KG1 (cell line): ENCODE results near the gene PTPRN.
"Not testable (repeated sequence)": the region's sequence is repeated elsewhere in the genome, so short reads cannot be mapped to it uniquely, and the experiment has no call there.

Source experiments
- DNase-seq: peaks from one replicate; lab custom pipeline; 2025; lab: John Stamatoyannopoulos, UW

Gene PTPRN

GRCh38 chr2:219287580-219288265 is 21.5 kb downstream of the PTPRN start:
- no peak for DNase-seq

GRCh38 chr2:219287116-219287440 is 22.1 kb downstream of the PTPRN start:
- DNase-seq: not testable (repeated sequence)

GRCh38 chr2:219286436-219287115 is 22.6 kb downstream of the PTPRN start:
- no peak for DNase-seq

- DNase-seq: no peak
These were observed 23.2 kb downstream of the PTPRN start for GRCh38 chr2:219285894-219286425.

GRCh38 chr2:219285373-219285735 is 23.8 kb downstream of the PTPRN start:
- no peak for DNase-seq

- DNase-seq: no peak
These were observed 24.5 kb downstream of the PTPRN start for GRCh38 chr2:219284501-219285372.

GRCh38 chr2:219282943-219283581 is 26.1 kb downstream of the PTPRN start:
- no peak for DNase-seq

GRCh38 chr2:219282375-219282774 is 26.8 kb downstream of the PTPRN start:
- DNase-seq: no peak

- no peak for DNase-seq
These were observed 27.6 kb downstream of the PTPRN start for GRCh38 chr2:219281588-219281987.

- no peak for DNase-seq
These were observed 28.6 kb downstream of the PTPRN start for GRCh38 chr2:219280651-219281050.

- no peak for DNase-seq
These were observed 29.2 kb downstream of the PTPRN start for GRCh38 chr2:219279916-219280516.

- peak; percentile 92 for DNase-seq
These were observed 29.9 kb downstream of the PTPRN start, which contains the start of gene DNAJB2 for GRCh38 chr2:219279151-219279915. DNAJB2 (plus strand) TSS chr2:219279366; CDS start chr2:219279834, 468 bp downstream.

GRCh38 chr2:219278655-219279150 is 30.5 kb downstream of the PTPRN start:
- no peak for DNase-seq

- peak; percentile 23 for DNase-seq
These were observed 31.2 kb downstream of the PTPRN start for GRCh38 chr2:219277703-219278654.

GRCh38 chr2:219274361-219274921 is 34.8 kb downstream of the PTPRN start:
- no peak for DNase-seq

GRCh38 chr2:219273937-219274336 is 35.3 kb downstream of the PTPRN start:
- no peak for DNase-seq

- no peak for DNase-seq
These were observed 36.2 kb downstream of the PTPRN start for GRCh38 chr2:219272995-219273394.

GRCh38 chr2:219272356-219272755 is 36.8 kb downstream of the PTPRN start:
- no peak for DNase-seq

GRCh38 chr2:219271021-219271420 is 38.2 kb downstream of the PTPRN start:
- DNase-seq: no peak
